Neural cell (in vitro differentiated cells): ENCODE measurements around the gene PBX4. TPM values are rescaled to one million over a fixed set of nuclear protein-coding genes. Genes with fewer than 3 reads are reported as not detected.

ENCODE experiments used
- H2AFZ ChIP-seq: fragments of 200-600, 300-800 bp; sonication (generic), shearing (Covaris generic); 2 replicates; pipeline ENCODE4 v1.6.0; 2014; ENCODE audit warnings: low read depth, mild to moderate bottlenecking, antibody characterized with exemption, low read length, moderate library complexity
- H3F3A ChIP-seq: fragments of 200-600 bp; shearing (Covaris generic); 2 replicates; pipeline ENCODE4 v1.6.1; 2016; ENCODE audit warnings: mild to moderate bottlenecking, moderate library complexity, mixed read lengths, antibody characterized with exemption, low read length; ENCODE audit not compliant: insufficient read depth, poor library complexity, severe bottlenecking
- H3K27ac ChIP-seq: fragments of 200-600, 300-800 bp; sonication (generic), shearing (Covaris generic); 2 replicates; pipeline ENCODE4 v1.5.1; 2014; ENCODE audit warnings: mild to moderate bottlenecking, low read length, moderate library complexity
- H3K27me3 ChIP-seq: fragments of 300-800, 200-600 bp; sonication (generic), shearing (Covaris generic); 2 replicates; pipeline ENCODE4 v1.6.0; 2014; ENCODE audit warnings: mild to moderate bottlenecking, low read depth, low read length, moderate library complexity; ENCODE audit not compliant: insufficient read depth
- H3K36me3 ChIP-seq: fragments of 300-800, 200-600 bp; sonication (generic), shearing (Covaris generic); 2 replicates; pipeline ENCODE4 v1.5.1; 2014; ENCODE audit warnings: mild to moderate bottlenecking, antibody characterized with exemption, low read length, moderate library complexity; ENCODE audit not compliant: insufficient read depth
- H3K4me2 ChIP-seq: fragments of 300-800, 200-600 bp; sonication (generic), shearing (Covaris generic); 2 replicates; pipeline ENCODE4 v1.6.0; 2014; ENCODE audit warnings: mild to moderate bottlenecking, low read length
- H3K4me3 ChIP-seq: fragments of 300-800, 200-600 bp; sonication (generic), shearing (Covaris generic); 2 replicates; pipeline ENCODE4 v1.5.1; 2014; ENCODE audit warnings: mild to moderate bottlenecking, low read length, moderate library complexity
- H3K79me2 ChIP-seq: fragments of 200-600 bp; shearing (Covaris generic); replicated peaks from 2 replicates; pipeline ENCODE4 v1.6.0; 2014; ENCODE audit warnings: mild to moderate bottlenecking, low read length, moderate library complexity; ENCODE audit not compliant: insufficient read depth
- H3K9ac ChIP-seq: fragments of 300-800, 200-600 bp; sonication (generic), shearing (Covaris generic); 2 replicates; pipeline ENCODE4 v1.6.1; 2016; ENCODE audit warnings: mild to moderate bottlenecking, low read length, mixed read lengths
- H3K9me2 ChIP-seq: fragments of 200-600 bp; shearing (Covaris generic); 2 replicates; pipeline ENCODE4 v1.6.1; 2016; ENCODE audit warnings: mild to moderate bottlenecking, low read length, mixed read lengths; ENCODE audit not compliant: insufficient read depth
- H3K9me3 ChIP-seq: fragments of 200-600, 300-800 bp; sonication (generic), shearing (Covaris generic); 2 replicates; pipeline ENCODE4 v1.6.1; 2016; ENCODE audit warnings: mild to moderate bottlenecking, mixed run types, low read length, moderate library complexity, mixed read lengths
- H4K20me1 ChIP-seq: fragments of 200-600 bp; shearing (Covaris generic); 2 replicates; pipeline ENCODE4 v1.6.1; 2016; ENCODE audit warnings: mild to moderate bottlenecking, mixed run types; ENCODE audit not compliant: insufficient read depth
- EP300 ChIP-seq: fragments of 450-650 bp; conservative IDR thresholded peaks from 2 replicates; pipeline ENCODE4 v1.6.1; 2014; ENCODE audit warnings: antibody characterized with exemption, mild to moderate bottlenecking, moderate library complexity; ENCODE audit not compliant: poor library complexity, severe bottlenecking
- EZH2 ChIP-seq: fragments of 200-600, 300-800 bp; shearing (Covaris generic), sonication (generic); IDR thresholded peaks from 2 replicates; pipeline ENCODE4 v1.6.1; 2014; ENCODE audit warnings: antibody characterized with exemption, low read length, borderline replicate concordance, mild to moderate bottlenecking; ENCODE audit not compliant: insufficient read depth, poor library complexity, severe bottlenecking
- MXI1 ChIP-seq: fragments of 450-650 bp; conservative IDR thresholded peaks from 2 replicates; pipeline ENCODE4 v1.6.1; 2014; ENCODE audit warnings: antibody characterized with exemption, mild to moderate bottlenecking; ENCODE audit not compliant: poor library complexity, severe bottlenecking
- POLR2AphosphoS5 ChIP-seq: IDR thresholded peaks from 2 replicates; pipeline ENCODE4 v1.6.1; 2012
- RAD21 ChIP-seq: fragments of 450-650 bp; conservative IDR thresholded peaks from 2 replicates; pipeline ENCODE4 v1.6.1; 2014; ENCODE audit warnings: antibody characterized with exemption, mild to moderate bottlenecking, moderate library complexity
- SMC3 ChIP-seq: fragments of 450-650 bp; conservative IDR thresholded peaks from 2 replicates; pipeline ENCODE4 v1.6.1; 2014; ENCODE audit warnings: antibody characterized with exemption, mild to moderate bottlenecking, moderate library complexity; ENCODE audit not compliant: poor library complexity
- TAF1 ChIP-seq: IDR thresholded peaks from 2 replicates; pipeline ENCODE4 v1.6.1; 2012; ENCODE audit warnings: low read depth
- polyA plus RNA-seq: library from polyadenylated mRNA; depleted of rRNA; stranded (reverse); fragments of >200 nt; gene quantifications from 2 replicates; pipeline ENCODE4 v1.2.3, GENCODE V29; 2014
- TF ChIP-seq, protein P1 (sequence below): fragments of 450-650 bp; IDR thresholded peaks from 2 replicates; pipeline ENCODE4 v1.5.1; 2014; ENCODE audit warnings: antibody characterized with exemption, mild to moderate bottlenecking, moderate library complexity; ENCODE audit not compliant: poor library complexity, severe bottlenecking
- TF ChIP-seq, protein P2 (sequence below): IDR thresholded peaks from 2 replicates; pipeline ENCODE4 v1.6.1; 2012; ENCODE audit warnings: borderline replicate concordance

PBX4 gene
- polyA plus RNA-seq, 1 donor from 2014 or later: 7.5 TPM

DNA sequence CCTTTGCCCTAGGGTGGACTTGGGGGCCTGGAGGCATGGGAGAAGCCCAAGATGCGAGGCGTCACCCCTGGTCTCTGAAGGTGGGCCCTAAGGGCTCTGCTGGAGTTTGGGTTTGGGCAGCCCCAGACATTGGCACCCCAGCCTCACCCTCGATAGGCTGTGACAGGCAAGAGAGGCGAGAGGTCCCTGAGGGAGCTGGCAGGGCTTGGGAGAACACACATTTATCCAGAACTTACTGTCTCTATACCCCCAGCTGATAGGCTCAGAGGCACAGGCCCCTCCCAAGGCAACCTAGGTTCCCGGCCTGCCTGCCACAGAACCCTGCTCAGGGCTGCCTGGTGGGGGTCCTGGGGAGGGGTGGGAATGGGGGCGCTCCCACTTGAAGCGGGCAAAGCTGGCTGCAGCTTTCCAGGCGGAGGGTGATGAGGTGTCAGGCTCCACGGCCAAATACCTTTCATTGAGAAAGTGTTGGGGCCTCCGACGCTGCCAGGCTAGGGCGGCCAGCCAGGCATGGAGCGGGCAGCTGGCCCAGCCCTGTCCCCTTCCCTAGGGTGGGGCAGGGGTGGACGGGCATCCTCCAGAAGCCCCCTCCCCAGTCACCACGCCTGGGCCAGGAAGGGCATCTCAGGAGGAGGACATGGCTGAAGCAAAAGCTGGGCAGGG lies 70.7 kb downstream of the PBX4 start:
- H3K4me3 ChIP-seq: no peak overlapping the region
- no peak overlapping the region for H3K4me2 ChIP-seq
- H3K9ac ChIP-seq: no peak overlapping the region
- H3K9me2 ChIP-seq: no peaks in the 10 kb centered on the region
- no peaks in the 10 kb centered on the region for H4K20me1 ChIP-seq
- no peaks in the 10 kb centered on the region for H3K9me3 ChIP-seq
- H2AFZ ChIP-seq: no peak overlapping the region
- H3K79me2 ChIP-seq: no peaks in the 10 kb centered on the region
- H3K27ac ChIP-seq: no peak overlapping the region
- TF ChIP-seq EP300: no peak
- TF ChIP-seq SMC3: no peak
- TF ChIP-seq RAD21: no peak
- no peak for TF ChIP-seq MXI1
- TF ChIP-seq, protein P1, sequence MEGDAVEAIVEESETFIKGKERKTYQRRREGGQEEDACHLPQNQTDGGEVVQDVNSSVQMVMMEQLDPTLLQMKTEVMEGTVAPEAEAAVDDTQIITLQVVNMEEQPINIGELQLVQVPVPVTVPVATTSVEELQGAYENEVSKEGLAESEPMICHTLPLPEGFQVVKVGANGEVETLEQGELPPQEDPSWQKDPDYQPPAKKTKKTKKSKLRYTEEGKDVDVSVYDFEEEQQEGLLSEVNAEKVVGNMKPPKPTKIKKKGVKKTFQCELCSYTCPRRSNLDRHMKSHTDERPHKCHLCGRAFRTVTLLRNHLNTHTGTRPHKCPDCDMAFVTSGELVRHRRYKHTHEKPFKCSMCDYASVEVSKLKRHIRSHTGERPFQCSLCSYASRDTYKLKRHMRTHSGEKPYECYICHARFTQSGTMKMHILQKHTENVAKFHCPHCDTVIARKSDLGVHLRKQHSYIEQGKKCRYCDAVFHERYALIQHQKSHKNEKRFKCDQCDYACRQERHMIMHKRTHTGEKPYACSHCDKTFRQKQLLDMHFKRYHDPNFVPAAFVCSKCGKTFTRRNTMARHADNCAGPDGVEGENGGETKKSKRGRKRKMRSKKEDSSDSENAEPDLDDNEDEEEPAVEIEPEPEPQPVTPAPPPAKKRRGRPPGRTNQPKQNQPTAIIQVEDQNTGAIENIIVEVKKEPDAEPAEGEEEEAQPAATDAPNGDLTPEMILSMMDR: no peak
- no peak for TF ChIP-seq POLR2AphosphoS5
- TF ChIP-seq EZH2: no peak
- TF ChIP-seq, protein P2, sequence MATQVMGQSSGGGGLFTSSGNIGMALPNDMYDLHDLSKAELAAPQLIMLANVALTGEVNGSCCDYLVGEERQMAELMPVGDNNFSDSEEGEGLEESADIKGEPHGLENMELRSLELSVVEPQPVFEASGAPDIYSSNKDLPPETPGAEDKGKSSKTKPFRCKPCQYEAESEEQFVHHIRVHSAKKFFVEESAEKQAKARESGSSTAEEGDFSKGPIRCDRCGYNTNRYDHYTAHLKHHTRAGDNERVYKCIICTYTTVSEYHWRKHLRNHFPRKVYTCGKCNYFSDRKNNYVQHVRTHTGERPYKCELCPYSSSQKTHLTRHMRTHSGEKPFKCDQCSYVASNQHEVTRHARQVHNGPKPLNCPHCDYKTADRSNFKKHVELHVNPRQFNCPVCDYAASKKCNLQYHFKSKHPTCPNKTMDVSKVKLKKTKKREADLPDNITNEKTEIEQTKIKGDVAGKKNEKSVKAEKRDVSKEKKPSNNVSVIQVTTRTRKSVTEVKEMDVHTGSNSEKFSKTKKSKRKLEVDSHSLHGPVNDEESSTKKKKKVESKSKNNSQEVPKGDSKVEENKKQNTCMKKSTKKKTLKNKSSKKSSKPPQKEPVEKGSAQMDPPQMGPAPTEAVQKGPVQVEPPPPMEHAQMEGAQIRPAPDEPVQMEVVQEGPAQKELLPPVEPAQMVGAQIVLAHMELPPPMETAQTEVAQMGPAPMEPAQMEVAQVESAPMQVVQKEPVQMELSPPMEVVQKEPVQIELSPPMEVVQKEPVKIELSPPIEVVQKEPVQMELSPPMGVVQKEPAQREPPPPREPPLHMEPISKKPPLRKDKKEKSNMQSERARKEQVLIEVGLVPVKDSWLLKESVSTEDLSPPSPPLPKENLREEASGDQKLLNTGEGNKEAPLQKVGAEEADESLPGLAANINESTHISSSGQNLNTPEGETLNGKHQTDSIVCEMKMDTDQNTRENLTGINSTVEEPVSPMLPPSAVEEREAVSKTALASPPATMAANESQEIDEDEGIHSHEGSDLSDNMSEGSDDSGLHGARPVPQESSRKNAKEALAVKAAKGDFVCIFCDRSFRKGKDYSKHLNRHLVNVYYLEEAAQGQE: no peak
- TF ChIP-seq TAF1: no peak
- no peaks in the 10 kb centered on the region for H3F3A ChIP-seq
- H3K36me3 ChIP-seq: no peaks in the 10 kb centered on the region
- H3K27me3 ChIP-seq: no peaks in the 10 kb centered on the region

DNA sequence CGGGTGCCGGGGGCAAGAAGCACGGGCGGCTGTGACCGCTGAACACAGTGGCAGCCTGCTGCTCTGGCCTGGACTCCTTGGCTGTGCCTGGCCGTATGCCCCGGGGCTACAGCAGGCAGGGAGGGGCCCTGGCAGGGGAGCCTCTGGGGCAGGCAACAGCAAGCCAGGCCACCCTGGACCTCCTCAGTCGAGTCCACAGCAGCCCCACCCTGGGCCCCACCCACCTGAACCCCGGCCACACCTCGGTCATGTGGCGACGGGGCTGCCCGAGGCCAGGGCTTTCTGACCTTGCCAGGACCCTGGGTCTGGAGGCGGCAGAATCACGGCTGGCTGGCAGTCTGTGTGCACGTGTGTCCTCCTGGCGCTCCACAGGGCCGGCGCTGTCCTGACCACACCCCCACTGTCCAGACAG lies 71.7 kb downstream of the PBX4 start:
- Histone ChIP-seq H3K36me3 (no peaks in the 10 kb centered on the region), H3K79me2 (no peaks in the 10 kb centered on the region), H2AFZ (no peak overlapping the region), H3K9me2 (no peaks in the 10 kb centered on the region), H3K4me2 (no peak overlapping the region), H3K9ac (no peak overlapping the region), H3K27ac (no peak overlapping the region), H3F3A (no peaks in the 10 kb centered on the region), H3K4me3 (no peak overlapping the region), H3K27me3 (no peaks in the 10 kb centered on the region), H3K9me3 (no peaks in the 10 kb centered on the region), H4K20me1 (no peaks in the 10 kb centered on the region)
- no peak for TF ChIP-seq RAD21
- TF ChIP-seq MXI1: no peak
- TF ChIP-seq, protein P1: no peak
- TF ChIP-seq EZH2: no peak
- no peak for TF ChIP-seq SMC3
- TF ChIP-seq, protein P2: no peak
- TF ChIP-seq TAF1: no peak
- TF ChIP-seq EP300: no peak
- TF ChIP-seq POLR2AphosphoS5: no peak
